Measurements from ENCODE around the gene MEX3A.

MEX3A gene

DNA sequence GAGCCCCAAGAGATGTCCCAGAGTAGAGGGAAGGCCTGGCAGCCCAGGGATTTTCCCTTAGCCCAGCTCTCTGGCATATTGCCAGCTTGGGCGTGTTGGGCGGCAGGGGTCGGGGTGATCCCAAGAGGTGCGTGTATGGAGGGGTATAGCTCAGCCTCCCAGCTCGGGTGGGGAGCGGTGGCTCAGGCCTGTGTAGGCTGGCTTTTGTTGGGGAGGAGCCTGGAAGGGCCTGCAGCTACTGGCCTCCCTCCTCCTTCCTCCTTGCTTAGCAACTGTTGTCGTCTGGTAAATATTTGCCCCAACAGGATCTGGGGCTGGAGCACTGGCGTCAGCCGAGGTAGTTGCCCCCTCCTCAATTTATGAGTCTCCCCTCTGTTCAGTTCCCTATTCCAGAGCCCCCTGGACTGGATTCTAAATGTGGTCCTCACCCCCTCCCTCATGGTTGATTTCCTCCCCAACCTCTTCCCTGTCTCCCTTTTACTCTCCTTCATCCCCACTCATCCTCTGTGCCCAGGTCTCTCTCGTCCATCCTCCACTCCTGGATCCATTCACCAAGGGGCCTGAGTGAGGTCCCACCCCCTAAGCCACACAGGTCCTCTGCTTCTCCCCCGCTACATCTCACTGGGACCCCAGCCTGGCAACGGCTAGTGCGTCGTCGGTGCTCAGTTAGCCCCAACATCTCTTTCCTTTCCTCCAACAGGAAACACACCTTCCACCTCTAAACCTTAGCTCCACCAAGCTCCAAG is 22.0 kb upstream of the MEX3A start:
- in situ Hi-C loops (cut with HindIII; ENCODE audit: low sequenced_read_pairs), result loop anchor here (5.0 kb wide), 1 partner anchor 33 kb away; no protein-coding TSS in a partner anchor

DNA sequence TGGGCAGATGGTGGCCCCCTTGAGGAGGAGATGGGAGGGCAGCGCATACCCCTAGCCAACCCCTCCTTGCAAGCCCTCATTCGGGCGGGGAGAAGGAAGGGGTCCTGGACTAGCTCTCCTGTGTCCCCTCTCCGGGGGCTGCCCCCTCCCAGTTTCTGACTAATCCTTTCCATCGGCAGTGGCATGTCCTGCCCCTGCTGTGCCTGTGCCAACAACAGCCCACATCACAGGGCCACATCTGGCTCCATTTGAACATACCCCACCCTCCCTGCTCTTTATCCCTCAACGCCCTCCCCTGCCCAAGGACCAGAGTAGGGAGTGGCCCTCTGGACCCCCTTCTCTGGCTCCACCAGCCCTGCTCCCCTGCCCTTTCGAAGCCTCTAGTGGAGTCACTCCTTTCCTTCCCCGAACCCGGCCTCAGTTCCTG is 21.3 kb upstream of the MEX3A start:
- in situ Hi-C loops (cut with HindIII; ENCODE audit: low sequenced_read_pairs), result loop anchor here (5.0 kb wide), 1 partner anchor 34 kb away; no protein-coding TSS in a partner anchor

DNA sequence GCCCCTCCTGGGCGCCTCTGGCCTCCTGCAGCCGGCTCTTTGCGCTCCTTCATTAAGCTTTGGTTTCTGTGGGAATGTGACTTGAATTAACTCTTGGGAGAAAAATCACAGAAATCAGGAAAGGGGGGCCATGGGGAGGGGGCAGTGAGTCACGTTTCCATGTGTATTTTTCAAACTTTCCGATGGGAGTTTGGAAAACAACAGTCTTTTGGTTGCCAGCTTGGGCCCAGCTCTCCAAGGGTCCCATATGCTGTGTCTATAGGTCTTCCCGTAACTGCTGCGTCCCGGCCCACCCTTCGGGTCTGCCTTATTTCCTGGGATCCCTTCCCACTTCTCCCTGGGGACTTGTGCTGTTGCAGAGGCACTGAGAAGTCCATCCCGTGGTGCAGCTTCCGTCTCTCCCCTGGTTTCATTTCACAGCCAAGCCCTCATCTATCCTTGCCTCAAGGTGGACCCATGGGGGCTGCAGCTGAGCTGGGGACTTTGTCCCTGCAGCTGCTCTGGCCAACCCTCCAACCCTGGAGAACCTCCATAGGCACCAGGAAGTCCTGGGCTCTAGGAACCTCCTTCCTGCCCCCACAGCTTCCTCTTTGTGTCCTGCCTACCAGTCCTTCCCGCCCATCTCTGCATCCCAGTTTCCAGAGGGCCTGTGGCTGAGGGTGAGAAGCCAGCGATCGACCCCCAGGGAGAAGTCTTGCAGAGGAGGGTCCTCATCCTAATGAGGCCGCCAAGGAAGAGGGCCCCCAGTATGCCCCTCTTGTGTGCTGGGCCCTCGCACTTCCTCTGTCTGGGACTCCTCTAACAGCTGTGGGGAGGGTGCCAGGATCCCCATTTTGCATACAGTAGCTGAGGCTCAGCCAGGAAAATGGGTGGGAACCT is 20.6 kb upstream of the MEX3A start:
- in situ Hi-C loops (cut with HindIII; ENCODE audit: low sequenced_read_pairs), result loop anchor here (5.0 kb wide), 1 partner anchor 34 kb away; no protein-coding TSS in a partner anchor

DNA sequence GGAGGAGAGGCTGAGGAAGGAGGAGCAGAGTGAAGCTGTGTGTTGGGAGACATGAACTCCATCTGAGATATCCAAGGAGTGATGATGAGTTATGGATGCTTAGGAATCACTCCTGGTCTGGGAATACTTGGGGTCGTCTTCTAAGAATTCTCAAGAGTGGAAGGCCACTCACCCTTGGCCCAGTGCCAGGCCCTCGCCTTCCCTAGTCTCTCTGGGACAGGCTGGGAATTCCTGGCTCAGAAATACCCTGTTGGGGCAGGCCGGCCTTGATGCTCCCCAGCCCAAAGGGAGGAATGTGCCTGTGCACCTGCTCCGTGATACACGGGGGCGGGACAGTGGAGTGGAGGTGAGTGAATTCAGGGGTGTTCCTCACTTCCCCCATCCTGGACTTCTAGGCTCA is 19.6 kb upstream of the MEX3A start:
- in situ Hi-C loops (cut with HindIII; ENCODE audit: low sequenced_read_pairs), result loop anchor here (5.0 kb wide), 1 partner anchor 35 kb away; no protein-coding TSS in a partner anchor

DNA sequence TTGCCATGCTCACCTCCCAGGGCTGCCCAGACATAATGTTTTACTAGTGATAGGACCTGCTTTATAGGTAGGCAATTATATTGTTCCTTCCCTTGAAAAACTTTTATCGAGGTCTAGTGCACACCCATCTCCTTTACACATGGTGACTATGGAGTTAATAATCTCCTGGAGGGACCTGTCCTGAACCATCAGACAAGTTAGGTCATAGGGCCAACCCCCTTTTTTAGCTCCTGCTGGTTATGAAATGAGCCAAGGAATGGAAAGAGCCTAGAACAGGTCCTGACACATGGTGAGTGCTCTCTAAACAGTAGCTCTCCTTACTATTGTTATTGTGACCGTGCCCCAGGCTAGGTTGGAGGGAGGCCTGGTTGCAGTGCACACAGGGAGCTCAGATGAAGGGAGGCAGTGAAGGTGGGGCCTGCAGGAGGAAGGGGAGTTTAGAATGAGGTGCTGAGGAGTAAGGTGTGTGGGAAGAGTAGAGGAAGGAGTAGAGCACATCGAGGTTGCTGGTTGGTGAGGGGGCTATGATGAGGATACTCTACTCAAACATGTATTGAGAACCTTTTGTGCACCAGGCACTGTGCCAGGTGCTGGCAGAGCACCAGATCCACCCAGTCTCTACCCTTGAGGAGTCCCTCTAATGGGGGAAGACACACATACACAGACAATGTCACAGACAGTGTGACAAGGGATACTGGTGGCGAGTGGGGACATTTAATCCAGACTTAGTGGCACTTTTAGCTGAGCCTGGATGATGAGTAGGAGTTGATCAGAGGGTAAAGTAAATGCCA is 18.1 kb upstream of the MEX3A start:
- in situ Hi-C loops (cut with HindIII; ENCODE audit: low sequenced_read_pairs), result loop anchor here (5.0 kb wide), 1 partner anchor 37 kb away; no protein-coding TSS in a partner anchor

DNA sequence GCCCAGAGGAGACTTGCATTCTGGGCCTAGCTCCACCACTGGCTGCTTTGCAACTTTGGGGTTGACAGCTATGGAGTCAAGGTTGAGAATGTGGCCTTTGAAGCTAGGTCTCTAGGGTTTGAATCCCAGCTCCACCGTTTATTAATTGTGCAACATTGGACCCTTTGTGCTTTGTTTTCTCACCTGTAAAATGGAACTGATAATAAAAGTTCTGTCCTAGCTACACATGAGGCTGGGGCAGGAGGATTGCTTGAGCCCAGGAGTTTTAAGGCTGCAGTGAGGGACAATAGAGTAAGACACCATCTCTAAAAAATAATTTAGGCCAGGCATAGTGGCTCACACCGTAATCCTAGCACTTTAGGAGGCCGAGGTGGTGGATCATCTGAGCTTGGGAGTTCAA is 17.0 kb upstream of the MEX3A start:
- in situ Hi-C loops (cut with HindIII; ENCODE audit: low sequenced_read_pairs), result no loop called here

DNA sequence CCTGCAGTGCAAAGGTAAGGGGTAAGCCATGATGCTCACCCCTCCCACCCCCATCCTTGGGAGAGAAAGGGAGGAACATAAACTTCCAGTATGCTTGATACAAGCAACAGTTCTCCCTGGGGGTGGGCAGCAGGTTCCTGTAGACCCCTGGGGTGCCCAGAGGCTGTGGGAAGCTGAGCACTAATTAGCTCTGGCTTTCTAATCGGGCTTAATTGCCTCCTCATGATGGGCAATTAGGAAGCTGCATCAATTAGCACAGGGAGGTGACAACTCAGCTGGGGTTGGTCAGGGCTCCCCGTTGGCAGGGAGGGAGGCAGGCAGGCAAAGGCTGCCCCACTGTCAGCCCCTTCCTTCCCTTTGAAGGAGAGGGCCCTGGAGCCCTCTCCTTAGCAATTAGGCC is 16.5 kb upstream of the MEX3A start:
- in situ Hi-C loops (cut with HindIII; ENCODE audit: low sequenced_read_pairs), result no loop called here

DNA sequence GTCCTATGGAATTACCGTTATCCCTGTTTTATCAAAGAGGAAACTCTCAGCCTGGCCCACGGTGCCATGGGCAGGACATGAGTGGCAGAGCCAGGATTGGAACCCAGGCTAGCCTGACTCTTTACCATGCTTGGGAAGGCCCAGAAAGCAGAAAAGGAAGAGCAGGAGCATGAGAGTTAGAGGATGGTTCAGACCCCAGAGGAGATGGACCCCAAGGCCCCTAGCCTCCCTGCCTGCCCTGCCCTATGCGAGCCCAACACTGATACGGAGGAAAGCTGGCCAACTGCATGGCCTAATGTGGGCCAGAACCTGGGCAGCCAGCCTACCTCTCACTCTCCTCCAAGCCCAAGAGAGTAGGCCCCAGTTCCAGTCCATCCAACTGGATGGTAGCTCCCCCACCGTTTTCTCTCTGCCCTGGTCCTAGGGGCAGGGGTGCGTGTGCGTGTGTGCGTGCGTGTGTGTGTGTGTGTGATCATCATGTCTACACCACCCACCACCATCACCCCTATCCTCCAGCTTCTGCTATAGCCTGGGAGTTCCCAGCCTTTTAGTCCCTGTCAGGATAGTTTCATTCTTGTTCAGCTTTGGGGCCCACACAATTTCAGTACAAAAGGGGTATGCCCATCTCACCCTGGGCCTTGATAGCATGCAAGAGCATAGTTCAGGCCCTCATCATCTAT is 15.4 kb upstream of the MEX3A start:
- in situ Hi-C loops (cut with HindIII; ENCODE audit: low sequenced_read_pairs), result no loop called here

DNA sequence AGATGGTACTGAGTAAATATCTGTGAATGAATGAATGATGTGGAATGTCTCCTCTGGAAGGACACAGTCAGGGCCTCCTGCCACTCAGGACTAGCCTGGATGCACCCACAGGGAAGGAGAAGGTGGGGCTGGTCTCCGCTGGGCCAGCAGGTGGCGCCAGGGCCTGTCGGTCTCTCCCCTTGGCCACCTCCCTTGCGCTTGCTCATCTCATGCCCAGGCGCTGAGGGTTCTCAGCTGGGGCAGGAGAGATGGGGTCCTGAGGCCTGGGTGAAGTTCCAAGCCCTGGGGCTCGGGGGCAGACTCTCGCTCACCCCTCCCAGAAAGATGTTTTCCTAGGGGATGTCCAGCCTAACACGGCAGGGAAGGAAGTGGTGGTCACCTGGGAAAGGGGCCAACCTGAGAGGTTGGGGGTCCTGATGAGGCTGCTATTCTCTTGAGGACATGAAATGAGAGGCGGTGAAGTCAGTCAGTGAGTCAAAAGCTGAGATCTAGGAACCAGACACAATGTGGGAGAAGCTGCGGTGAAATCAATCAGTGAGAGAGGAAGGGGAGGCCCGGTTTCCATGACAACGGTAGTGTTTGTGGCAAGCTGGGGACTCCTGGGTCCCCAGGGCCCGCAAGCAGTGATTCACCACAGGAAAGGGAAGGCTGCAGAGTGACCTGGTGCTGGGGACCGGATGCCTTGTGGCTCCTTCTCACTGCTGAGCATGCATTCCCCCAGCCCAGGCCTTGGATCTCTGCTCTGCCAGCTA is 14.6 kb upstream of the MEX3A start:
- in situ Hi-C loops (cut with HindIII; ENCODE audit: low sequenced_read_pairs), result no loop called here

DNA sequence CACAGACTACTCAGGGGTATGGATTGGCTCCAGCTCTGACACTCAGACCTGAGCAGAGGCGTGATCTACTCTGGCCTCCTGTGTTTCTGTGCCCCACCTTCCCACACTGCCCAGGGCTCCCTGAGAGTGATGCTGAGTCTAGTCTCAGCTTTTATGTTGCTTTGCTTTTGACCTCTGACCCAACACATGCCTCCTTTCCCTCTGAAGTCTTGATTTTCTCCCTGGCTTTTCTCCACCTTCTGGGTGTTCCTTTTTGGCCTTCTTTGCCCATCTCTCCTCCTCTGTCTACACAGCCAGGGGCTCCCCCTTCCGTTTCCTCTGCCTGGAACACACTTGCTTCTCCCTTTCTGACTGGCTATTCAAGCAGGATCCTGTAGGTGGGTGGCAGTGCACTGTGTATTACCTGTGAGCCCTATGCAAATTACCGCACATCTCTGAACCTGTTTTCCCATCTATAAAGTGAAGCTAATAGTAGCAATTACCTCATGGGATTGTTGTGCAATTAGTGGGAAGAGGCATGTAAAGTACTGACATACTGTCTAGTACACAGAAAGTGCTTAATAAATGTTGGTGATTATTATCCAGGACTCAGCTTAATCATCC is 13.7 kb upstream of the MEX3A start:
- in situ Hi-C loops (cut with HindIII; ENCODE audit: low sequenced_read_pairs), result no loop called here

DNA sequence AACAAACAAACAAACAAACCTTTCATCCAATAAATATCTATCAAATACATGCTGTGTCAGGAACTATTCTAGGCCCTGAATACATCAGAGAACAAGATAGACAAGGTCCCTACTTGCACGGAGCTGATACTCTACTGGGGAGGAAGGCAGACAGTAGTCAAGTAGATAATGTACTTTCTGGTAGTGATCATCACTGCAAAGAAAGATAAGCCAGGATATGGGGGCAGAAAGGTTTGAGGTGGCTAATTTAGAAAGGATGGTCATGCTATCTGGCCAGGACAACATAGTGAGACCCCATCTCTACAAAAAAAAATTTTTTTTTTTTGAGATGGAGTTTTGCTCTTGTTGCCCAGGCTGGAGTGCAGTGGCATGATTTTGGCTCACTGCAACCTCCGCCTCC is 9.3 kb upstream of the MEX3A start:
- in situ Hi-C loops (cut with HindIII; ENCODE audit: low sequenced_read_pairs), result no loop called here

DNA sequence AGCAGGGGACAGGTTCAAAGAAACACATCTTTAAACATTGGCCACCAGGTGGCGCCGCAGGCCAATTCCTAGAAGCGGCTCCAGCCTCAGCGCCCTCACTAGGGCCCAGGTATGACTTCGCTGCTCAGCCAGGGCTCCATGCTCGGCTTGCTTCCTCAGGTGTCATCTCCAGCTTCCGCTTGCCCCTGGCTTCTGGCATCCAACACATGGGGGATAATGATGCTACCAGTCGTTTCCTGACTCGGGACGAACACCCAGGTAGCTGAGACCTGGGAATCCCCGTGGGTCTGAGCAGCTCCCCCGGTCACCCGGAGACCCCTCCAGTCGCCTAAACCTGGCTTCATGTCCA is 8.5 kb upstream of the MEX3A start:
- in situ Hi-C loops (cut with HindIII; ENCODE audit: low sequenced_read_pairs), result no loop called here

DNA sequence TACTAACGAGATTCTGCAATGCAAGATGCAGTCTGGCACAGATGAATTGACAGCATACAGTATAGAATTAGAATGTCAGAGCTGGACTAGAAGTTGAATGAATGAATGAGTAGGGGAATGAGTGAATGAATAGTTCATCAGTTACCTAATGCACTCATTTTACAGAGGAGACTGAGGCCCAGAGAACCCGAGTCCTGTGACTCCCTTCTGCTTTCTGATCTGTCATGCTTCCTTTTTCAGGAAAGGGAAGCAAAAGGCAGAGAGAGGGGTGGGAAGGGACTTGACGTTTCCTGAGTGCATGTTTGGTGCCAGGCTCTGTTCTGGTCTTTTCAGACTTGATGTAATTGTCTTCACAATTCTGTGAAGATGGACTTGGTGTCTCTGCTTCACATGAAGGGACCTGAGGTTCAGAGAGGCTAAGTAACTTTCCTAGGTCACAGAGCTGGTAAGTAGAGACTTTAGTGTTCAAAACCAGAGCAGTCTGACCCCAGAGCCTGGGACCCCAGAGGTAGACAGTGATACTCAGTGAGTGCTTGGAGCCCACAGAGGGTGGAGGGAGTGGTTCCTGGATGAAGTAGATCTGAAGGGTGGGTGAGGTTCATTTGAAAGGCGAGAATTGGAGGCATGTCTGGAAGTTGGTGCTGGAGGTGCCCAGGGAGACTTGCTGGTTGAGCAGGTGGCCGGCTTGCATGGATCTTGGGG is 8.0 kb upstream of the MEX3A start:
- in situ Hi-C loops (cut with HindIII; ENCODE audit: low sequenced_read_pairs), result no loop called here

DNA sequence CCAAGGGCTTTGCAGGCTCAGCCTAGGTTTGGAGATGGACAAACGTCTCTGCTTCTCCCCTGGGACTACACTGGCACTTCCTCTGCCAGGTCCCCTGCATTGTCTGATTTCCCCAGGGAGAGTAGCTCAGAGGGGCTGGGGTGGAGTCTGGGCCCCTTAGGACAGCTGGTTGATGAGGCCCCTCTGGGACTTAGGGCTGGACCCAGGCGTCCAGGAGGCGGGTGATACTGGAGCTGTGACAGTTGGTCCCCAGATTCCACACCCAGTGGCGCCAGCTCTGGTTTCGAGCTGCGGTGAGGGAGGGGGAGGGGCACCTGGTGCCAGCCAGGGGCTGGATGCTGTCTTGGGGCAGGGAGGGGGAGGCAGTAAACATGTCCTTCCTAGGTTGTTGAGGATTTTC is 7.4 kb upstream of the MEX3A start:
- in situ Hi-C loops (cut with HindIII; ENCODE audit: low sequenced_read_pairs), result no loop called here

DNA sequence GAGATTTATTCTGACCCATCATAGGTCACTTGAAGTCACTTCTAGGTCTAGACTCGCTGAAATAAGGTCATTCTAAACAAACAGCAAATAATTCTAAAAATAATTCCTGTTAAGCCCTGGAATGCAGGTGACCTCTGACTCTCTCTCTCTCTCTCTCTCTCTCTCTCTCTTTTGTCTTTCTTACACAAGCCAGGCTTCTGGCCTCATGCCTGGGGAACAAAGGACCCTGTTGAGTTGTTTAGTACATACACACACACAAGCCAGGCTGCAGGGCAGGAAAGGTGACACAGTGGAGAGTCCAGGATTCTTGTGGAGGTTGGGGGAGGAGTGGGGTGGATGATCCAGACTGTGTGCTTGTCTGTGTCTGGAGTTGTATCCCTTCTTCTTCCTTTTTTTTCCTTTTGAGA is 4.0 kb upstream of the MEX3A start:
- in situ Hi-C loops (cut with HindIII; ENCODE audit: low sequenced_read_pairs), result no loop called here

DNA sequence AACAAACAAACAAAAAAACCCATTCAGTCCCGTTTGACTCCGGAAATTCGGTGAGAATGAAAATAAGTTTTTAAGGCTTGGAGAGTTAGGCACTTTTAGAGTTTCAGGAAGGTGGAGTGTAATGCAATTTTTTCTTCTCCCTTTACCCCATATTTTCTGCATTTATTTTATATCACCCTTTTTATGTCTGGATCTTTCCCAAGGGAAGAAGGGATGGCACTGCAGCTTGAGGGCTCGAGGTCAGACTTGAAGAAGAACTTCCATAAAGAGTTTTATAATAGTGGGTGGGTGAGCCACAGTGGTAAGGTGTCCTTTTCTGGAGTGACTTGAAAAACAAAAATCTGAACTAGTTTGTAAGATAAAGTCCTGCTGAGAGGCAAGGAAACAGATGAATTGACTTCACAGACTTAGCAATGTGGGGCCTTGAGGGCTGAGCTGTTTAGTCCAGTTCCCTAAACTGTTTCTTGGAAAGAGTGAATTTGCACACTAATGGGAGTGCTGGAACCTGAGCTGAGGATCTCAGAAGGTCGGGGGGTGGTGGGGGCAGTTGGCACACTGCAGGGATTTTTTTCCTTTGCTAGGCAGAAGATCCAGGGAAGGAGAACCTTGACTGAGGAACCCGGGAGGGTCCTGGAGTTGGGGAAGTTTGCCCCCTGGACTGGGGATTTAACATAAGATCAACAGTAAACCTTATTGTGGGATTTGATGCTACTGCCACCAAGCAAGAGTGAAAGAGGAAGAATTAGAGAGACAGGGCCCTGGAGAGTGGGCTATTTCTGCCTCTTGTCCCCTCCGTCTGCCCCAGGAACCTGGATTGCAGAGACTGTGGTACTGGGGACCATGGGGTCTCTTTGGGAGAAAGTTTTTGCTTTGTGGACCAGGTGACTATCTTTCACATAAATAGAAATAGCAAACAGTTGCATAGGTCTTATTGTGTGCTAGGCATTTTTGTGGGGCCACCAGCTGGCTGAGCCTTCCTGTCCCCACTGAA is 1.8 kb upstream of the MEX3A start:
- in situ Hi-C loops (cut with HindIII; ENCODE audit: low sequenced_read_pairs), result no loop called here

DNA sequence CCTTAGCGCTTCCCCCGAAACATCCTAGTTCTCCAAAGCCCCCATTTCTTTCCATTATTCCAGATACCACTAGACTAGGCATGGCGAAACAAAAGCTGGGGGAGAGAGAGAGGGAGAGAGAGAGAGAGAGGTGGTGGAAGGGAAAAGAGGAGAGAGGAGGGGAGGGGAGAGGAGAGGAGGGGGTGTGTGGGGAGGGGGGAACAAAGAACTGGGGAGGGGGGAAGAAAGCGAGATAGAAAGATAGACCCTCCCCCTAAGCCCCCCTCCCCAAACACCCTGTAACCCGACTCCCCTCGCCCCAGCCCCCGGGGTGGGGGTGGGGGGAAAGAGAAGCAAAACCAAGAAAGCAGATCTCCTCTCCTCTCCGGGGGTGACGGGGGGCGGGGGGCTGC is 352 bp downstream of the MEX3A start:
- in situ Hi-C loops (cut with HindIII; ENCODE audit: low sequenced_read_pairs), result no loop called here
